Activated CD8-positive, alpha-beta memory T cell treated with anti-CD3 and anti-CD28 coated beads for 4 hours (primary cell): Measurements from ENCODE around the gene PTPRO.

Experiments
- DNase-seq, 2 donors: peaks; one replicate each; pipeline ENCODE4 v3.0.0-alpha.2; 2020; ENCODE audit warnings: low read depth in 2 of 2

The PTPRO gene

DNA sequence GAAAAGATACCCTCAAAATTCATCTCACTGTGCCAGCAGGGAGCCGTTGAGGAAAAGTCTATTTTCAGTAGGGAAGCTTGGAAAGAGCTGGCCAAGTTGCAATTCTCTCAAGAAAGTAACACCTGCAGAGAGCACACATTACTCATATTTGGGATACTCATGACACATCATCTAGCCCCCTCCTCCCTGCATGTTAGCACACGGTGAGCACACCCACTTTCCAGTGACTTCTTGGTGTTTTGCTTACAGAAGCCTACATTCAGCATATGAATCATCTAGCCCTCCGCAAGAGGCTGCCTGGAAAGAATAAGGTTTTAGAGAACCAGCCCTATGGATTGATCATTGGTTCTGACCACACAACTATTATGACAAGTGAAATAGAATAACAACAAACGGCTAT is 124.5 kb downstream of the PTPRO start:
- no peak for DNase-seq

DNA sequence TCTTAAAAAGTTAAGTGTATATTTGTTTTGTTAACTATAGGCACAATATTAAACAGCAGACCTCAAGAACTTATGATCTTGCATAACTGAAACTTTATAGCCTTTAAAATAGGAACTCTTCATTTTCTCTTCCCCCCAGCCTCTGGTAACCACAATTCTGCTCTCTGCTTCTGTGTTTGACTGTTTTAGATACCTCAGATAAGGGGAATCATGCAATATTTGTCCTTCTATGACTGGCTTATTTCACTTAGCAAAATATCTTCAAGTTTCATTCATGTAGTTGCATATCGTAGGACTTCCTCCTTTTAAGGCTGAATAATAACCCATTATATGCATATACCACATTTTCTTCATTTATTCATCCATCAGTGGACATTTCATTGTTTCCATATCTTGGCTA is 131.3 kb downstream of the PTPRO start:
- no peak for DNase-seq

DNA sequence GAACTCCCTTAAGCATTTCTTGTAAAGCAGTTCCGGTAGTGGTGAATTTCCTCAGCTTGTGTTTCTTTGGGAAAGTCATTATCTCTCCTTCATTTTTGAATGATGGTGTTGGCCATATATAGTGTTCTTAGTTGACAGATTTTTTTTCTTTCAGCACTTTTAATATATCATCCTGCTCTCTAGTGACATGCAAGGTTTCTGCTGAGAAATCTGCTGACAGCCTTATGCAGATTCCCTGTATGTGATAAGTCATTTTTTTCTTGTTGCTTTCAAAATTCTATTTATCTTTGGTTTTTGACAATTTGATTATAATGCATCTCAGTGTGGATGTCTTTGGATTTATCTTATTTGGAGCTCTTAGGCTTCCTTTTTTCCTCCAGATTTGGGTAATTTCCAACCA is 135.7 kb downstream of the PTPRO start:
- no peak for DNase-seq

DNA sequence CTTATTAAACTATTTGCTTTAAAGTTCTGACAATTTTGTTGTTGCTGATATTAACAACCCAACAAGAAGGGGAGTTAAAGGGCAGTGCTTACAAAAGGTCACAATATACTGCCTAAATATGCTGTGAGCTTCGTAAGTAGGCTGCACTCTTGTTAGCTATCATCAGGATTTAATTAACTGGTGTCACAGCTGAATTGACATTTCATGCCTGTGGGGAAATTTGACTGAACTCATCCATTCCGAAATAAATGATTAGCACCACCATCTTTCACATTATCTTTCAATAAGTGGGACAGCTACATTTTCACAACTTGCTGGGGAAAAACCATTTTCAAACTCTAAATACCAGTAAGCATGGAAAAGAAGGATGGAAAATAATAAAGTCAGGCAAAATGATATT is 146.6 kb downstream of the PTPRO start:
- no peak for DNase-seq

DNA sequence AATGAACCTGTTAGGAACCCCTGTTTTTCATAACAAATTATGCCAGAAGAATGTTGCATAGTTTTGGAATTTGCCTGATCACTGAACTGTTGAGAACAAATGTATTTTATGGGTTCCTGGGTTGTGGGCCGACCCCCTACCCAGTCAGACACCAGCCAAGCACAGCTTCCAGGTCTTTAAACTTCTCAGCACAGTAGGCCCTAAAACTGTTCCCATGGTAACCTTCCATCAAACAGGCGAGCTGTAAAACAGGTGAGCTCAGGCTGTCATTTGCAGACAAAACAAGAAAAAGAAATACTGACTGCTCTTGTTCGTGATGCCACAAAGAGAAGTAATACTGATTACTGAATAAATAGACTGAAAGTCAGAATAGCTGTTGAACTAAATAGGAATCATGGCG is 147.0 kb downstream of the PTPRO start:
- DNase-seq: no peak

DNA sequence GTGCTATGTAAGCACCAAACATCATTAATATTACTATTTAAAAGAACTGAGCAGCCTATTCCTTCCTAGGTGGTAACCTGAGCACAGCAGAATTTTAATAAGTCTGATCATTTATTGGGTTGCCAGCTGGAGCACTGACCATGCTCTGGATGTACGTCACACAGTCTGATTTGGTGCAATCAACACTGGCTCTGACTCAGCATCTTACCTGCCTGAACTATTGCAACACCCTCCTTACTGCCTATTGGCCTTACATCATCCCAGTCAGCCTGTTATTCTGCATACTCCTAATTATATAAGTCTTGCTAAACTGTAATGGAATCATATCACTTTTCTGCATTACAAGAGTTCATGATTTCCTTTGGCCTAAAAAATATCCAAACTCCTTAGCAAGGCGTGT is 149.7 kb downstream of the PTPRO start:
- DNase-seq: no peak

DNA sequence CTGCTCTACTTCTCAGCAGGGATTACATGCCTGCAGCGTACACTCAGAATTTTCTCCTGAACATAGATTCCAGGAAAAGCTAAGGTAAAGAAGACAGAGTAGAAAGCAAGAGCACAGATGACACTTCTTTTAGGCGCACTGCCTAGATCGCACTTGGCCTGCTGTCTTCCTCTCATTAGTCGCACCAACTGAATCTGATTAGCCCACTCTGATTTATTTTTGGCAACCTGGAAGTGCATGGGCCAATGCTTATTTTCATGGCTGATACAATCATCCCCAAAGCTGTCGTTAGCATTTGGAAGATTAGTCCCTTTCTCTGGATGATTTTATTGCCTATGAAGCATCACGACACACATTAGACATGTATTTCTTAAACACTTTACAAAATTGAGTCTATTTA is 152.5 kb downstream of the PTPRO start:
- DNase-seq: no peak

DNA sequence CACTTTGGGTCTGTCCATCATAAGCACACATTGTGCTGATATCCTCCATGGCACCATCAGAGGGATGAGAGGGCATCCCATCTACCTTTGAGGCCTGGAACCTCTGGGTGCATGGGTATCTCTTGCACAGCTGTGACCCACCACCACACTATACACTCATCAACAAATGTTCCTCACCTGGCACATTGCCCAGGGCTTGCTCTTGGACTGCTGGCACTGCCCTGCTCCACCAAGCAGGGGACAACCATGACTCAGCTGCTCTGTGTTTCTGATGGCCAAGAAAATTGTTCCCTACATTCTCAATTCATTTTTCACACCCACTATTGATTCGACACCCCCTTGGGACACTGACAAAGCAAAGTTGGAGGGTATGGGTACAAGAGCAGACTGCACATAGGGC is 155.5 kb downstream of the PTPRO start:
- DNase-seq: no peak

DNA sequence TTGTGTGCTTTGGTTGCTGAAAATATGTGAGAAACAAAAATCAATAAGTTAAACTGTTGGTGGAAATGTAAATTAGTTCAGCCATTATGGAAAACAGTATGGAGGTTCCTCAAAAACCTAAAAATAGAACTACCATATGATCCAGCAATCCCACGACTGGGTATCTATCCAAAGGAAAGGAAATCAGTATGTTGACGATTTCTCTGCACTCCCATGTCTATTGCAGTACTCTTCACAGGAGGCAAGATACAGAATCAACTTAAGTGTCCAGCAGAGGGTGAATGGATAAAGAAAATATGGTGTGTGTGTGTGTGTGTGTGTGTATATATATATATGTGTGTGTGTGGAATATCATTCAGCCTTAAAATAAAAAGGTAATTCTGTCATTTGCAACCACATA is 159.5 kb downstream of the PTPRO start:
- no peak for DNase-seq

DNA sequence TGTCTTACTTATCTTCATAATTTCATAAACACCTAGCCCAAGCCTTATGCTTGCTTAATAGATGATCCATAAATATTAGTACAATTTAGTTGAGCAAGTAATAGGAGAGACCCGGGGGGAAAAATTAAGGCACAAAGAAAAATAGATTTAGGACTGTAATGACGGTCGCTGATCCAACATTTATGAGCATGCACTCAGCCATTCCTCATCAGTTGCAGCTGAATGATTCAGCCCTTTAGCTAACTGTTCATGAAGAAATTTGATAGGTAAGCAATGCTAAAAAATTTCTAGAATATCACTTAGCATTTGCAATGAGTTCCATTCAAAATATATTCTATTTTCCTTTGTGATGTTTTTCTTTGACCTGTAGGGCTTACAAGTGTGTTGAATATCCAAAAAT is 163.2 kb downstream of the PTPRO start:
- DNase-seq: no peak

DNA sequence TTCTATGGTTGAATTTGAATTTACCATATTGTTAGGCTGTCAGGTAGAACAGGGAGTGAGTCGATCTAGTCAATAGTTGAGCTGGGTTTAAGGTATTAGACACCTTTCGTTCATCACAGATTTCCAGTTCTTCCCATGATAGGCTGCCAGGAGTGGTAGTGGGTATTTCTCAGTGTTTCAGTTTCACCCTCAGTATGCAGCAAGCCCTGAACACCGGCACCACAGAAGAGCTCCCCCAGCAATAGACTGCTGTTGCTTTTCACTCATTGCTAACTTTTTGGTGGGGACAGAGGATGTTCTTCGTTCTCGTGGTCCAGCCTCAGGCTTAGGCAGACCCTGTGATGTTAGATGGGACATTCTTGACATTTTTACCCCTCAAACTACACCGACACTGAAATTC is 164.6 kb downstream of the PTPRO start:
- no peak for DNase-seq

DNA sequence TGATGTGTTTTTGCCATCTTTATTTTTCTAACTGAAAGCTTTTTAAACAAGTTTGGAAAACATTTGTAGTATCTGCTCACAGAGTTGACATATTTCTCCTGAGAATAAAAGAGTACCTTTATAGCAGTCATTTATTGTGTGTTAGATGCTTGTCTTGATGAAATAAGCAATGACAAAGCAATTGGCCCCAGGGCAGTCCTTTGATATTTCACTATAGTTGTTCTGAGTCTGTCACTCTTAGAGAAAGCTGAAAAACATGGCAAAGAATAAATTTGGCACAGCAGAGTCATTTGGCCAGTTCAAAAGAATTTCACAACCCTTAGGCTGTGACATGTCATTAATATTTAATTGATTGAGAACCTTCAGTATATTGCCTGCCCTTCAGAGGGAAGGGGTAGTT is 166.2 kb downstream of the PTPRO start:
- DNase-seq: no peak

DNA sequence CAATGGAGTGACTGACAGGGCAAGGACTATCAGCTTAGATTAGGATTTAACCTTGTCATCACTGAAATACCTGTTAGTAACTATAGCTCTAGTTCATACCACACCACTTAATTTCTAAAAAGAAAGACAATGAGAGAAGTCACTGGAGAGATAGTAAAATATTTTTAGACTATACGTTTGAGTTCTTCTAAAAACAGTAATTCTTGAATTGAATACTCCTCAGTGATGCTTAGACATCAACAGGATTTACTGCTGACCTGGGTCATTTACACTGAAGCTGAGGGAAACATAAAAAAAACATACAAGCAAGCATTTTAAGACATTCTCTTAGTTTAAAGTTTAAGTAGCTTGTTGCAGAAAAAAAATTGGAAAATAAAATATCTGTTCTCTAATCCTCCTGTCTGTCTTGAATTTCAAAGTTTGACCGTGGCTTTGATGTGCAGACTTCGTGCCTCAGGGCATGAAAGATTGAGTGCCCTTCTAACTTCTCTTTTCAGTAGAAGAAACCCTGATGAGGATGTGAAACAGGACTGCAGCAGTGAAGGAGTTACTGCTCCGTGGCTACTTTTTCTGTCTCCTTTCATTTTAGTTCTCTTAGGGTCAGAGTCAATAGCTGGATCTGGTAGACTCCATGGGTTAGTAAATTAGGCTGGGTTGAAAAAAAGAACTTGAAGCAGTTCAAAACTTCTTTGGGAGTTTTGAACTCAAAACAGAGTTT is 172.2 kb downstream of the PTPRO start:
- no peak for DNase-seq

DNA sequence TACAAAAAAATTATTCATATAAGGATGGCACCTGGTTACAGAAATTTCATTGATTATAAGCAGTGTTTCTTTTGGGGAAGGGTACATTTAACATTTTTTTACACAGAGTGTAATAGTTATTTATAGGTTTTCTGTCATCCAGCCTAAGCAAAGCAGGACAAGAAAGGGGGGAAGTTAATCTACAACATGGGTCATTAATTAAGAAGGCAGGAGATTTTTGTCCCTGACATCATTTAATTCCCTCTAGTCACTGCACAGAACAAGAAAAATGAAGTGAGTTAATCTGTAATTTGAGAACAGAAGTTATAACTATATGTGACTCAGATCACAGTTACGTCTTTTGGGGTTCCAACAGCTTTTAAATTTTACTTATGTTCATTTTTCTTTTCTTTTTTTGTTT is 173.4 kb downstream of the PTPRO start:
- DNase-seq: no peak

DNA sequence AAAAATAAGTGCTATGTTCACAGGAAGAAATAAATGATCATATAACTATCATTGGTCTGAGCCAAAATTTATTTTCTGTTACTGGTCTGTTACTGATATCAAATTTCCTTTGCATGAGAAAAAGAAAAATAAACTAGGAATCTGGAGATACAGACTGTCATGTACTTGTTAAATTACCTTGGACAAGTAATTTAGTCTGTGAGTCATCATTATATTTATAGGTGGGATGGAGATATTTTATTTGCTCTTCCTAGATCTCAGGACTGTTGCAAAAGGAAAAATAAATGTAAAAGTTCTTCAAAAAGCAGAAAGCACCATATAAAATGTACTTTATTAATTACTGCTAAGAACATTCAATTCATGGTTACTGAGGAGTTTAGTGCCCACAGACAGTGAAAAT is 174.4 kb downstream of the PTPRO start:
- no peak for DNase-seq

DNA sequence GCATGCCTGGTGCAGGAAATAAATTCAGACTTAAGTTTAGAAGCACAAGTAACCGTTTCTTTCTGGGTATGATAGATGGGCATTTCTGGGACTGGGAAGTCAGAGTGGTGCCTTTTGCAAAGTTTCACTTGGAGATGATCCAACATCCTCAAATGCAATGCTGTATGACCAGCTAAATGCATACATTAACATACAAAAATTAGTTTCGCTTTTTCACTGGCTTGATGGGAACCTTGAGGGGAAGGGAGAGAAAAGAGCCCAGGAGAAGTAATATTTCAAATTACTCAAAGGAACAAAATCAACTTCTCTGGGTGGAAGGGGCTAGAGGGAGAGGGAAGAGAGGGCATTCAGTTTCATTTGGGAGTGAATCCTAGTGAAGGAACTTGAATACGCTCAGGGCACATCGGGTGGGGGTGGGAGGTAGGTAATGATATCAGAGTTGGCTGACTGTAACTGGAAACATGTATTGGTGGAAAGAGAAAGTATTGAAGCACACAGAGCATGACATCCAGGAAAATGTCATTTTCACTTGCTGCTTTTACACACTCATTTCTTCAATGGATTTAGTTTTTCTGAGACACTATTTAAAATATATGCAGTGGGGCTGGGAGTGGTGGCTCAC is 175.5 kb downstream of the PTPRO start:
- DNase-seq: no peak

DNA sequence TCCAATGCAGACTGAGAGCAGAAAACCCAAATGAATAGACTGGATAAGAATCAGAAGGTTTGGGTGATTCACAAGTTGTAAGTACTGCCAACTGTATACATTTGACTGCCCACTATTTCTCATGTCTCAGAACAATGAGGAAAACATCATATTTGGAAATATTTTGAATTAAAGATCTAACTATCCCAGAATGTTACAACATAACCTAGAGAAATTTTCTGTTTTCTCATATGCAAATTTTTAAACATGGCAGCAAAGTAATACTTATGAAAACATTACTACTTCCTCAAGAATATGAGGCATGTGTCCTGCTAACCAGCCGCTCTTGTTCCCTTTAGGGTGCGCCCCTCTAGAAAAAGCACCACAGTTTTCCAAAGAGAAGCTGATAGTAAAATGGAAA is 179.9 kb downstream of the PTPRO start:
- no peak for DNase-seq

DNA sequence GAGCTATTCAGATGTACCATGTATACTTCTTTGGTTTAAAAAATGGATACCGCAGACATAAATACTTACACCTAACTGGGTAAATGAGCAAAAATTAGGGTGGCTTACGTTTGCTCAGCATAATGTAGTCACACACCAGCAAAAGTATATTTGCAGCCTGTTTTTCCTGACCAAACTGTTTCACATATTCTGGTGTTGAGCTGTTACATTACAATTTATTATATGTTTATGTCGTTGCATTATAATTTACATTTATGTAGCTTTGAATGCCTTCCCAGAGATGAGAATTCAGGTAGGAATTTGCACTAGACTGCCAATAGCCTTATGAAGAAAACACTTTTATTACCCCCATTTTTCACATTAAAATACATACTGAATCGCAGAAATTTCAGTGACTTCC is 183.3 kb downstream of the PTPRO start:
- no peak for DNase-seq

DNA sequence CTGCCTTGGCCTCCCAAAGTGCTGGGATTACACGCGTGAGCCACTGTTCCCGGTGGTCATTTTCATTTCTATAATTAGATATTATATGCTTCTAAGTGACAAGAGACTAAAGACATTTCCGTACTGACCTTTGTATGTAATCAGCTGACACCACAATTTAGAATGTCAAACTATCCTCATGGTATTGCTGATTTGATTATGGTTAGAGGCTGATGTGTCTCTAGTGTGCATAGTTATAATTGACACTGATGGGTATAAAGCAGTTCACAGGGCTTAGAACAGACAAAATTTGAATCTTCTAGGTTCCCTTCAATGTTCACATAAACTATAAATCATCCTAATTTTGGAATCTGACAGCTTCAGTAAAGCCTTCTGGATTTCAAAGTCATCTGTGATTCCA is 192.7 kb downstream of the PTPRO start:
- DNase-seq: no peak

DNA sequence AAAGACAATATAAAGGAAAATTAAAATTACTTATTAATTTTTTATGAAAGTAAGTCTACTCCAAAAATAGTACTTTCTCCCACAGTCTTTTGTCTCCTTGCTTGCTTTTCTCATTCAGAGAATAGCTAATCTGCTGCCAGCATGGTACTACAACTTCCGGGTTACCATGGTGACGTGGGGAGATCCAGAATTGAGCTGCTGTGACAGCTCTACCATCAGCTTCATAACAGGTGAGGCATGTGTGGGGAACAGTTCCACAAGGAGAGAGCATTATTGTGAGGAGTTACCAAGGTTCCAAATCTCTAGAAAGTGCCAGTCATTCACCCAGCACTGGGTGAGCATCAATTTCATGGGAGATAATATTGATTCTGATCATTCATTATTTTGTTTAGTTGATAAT is 197.8 kb downstream of the PTPRO start:
- DNase-seq: no peak

DNA sequence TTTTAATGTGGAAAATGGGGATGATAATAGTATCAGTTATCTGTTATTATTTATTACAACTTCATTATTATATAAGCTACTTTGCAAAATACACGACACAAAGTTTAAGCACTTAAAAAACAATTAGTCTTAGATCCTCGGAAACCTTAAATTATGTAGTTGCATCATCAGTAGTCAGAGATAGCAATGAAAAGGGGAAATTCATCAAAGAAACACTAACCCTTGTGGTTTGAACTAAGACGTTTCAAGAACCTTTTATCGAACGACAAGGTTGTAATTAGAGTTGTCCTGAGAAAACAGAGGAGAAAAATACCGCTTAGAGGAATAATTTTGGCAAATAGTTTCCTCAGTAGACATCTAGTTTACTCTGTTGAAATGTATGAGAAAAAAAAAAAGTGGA is 198.5 kb downstream of the PTPRO start:
- no peak for DNase-seq

DNA sequence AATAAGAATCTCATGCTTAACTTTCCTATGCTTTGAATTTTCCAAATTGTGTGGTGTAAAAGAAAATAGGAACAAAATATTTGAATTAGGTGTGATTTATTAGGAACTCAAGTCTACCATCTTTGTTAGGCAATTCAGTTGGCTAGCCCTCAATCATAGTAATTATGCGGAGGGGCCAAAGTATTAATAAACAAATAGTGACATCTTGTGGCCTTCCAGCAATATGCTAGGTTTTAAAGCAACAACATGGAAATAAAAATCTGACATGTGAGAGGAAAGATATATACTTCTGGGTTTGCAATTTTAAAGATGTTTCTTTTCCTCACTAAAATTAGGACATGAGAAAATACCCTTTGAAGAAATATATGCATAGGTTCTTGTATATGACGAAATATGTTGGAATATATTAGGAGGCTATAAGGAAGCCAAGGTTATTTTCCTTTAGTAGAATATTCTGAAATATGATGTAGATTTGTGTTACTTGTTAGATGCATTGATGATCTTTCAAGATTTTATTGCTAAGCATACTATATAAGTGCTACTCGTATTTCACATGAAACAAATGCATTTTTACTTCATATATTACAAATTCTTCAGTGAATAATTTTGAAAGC is 200.4 kb downstream of the PTPRO start:
- DNase-seq: no peak

DNA sequence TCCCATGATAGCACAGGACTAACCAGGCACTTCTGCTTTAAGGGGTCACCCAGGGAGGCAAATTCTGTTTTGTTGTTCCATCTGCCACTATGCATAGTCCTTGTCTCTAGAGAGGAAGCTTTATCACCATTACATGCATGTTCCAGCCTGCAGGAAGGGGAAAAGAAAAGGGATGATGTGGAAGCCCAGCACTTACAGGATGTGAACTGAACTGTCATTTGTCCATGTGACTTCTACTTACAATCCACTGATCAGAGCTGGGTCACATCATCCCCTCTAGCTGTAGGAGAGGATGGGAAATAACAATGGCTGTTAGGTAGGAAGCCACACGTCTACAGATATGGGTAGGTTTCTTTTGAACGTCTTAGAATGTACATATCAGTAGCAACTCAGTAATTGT is 203.1 kb downstream of the PTPRO start:
- no peak for DNase-seq

DNA sequence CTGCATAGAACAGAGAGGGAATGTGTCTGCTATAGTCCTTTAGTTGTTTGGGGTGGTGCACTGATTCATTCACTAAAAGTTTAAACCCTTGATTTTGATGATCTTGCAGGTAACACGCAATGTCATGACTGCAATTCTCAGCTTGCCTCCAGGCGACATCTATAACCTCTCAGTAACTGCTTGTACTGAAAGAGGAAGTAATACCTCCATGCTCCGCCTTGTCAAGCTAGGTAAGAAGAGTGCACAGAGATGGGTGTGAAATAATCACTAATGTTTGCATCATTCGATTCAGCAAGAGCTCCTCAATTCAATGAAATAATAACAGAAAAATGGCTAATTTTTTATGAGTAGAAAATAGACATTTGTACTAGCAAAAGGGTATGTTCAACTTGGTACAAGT is 203.7 kb downstream of the PTPRO start:
- no peak for DNase-seq
